PC-9 (cell line): ENCODE results near the gene PPP1R15A. TPM values are rescaled to one million over a fixed set of nuclear protein-coding genes. Genes with fewer than 3 reads are reported as not detected.

Experiments
- BruUV-seq: library from RNA; stranded (reverse); fragments of 400-500 nt; replicated peaks from 2 replicates; lab custom pipeline; 2021; lab: Mats Ljungman, UMichigan
- CTCF ChIA-PET: fragments of 300-600 bp; sonication (Branson Sonifier 250); formaldehyde crosslinking; loops from one replicate; lab custom pipeline; 2022; ENCODE audit warnings: antibody characterized with exemption; lab: Charles Lee
- POLR2A ChIA-PET: fragments of 300-600 bp; sonication (Branson Sonifier 250); formaldehyde crosslinking; loops from one replicate; lab custom pipeline; 2022; ENCODE audit warnings: antibody characterized with exemption; ENCODE audit not compliant: unreplicated experiment; lab: Charles Lee
- DNase-seq, 2 experiments: peaks; one replicate each; pipeline versions ENCODE4 v3.0.0 to v3.0.0-alpha.2; 2015 to 2022; ENCODE audit warnings: mixed read lengths in 1 of 2
- H2AFZ ChIP-seq: fragments of 200-600 bp; sonication (generic); 2 replicates; pipeline ENCODE4 v1.8.1; 2017; ENCODE audit warnings: antibody characterized with exemption
- H3F3A ChIP-seq: fragments of 200-600 bp; sonication (generic); 2 replicates; pipeline ENCODE4 v1.8.1; 2017; ENCODE audit warnings: antibody characterized with exemption, mild to moderate bottlenecking, low read depth; ENCODE audit not compliant: insufficient read depth
- H3K27ac ChIP-seq: fragments of 200-600 bp; sonication (generic); 2 replicates; pipeline ENCODE4 v1.6.1; 2016; ENCODE audit warnings: mixed run types
- H3K27me3 ChIP-seq: fragments of 200-600 bp; sonication (generic); 2 replicates; pipeline ENCODE4 v1.6.1; 2016; ENCODE audit warnings: low read depth, mixed run types; ENCODE audit not compliant: insufficient read depth
- H3K36me3 ChIP-seq: fragments of 200-600 bp; sonication (generic); 2 replicates; pipeline ENCODE4 v1.6.1; 2016; ENCODE audit warnings: low read depth, mixed run types
- H3K4me1 ChIP-seq: fragments of 200-600 bp; sonication (generic); replicated peaks from 2 replicates; pipeline ENCODE4 v1.6.1; 2016; ENCODE audit warnings: mixed run types; ENCODE audit not compliant: insufficient read depth
- H3K4me2 ChIP-seq: fragments of 200-600 bp; sonication (generic); 2 replicates; pipeline ENCODE4 v1.6.1; 2017; ENCODE audit warnings: mixed run types
- H3K4me3 ChIP-seq: fragments of 200-600 bp; sonication (generic); 2 replicates; pipeline ENCODE4 v1.6.1; 2016; ENCODE audit warnings: mixed run types
- H3K79me2 ChIP-seq: fragments of 200-600 bp; sonication (generic); 2 replicates; pipeline ENCODE4 v1.6.1; 2017; ENCODE audit warnings: low read depth, mixed run types
- H3K9me2 ChIP-seq: fragments of 200-600 bp; sonication (generic); 2 replicates; pipeline ENCODE4 v1.8.1; 2017; ENCODE audit warnings: mild to moderate bottlenecking; ENCODE audit not compliant: insufficient read depth
- H3K9me3 ChIP-seq: fragments of 200-600 bp; sonication (generic); 2 replicates; pipeline ENCODE4 v1.8.1; 2016; ENCODE audit warnings: low read depth; ENCODE audit not compliant: insufficient read depth
- H4K20me1 ChIP-seq: fragments of 200-600 bp; sonication (generic); 2 replicates; pipeline ENCODE4 v1.8.1; 2017; ENCODE audit not compliant: insufficient read depth
- EZH2 ChIP-seq: fragments of 200-600 bp; sonication (generic); IDR thresholded peaks from 2 replicates; pipeline ENCODE4 v1.8.0; 2017; ENCODE audit warnings: antibody characterized with exemption, low read depth
- intact Hi-C: fragments of 100-400 bp; cut with micrococcal nuclease; formaldehyde crosslinking; loops from one replicate; pipeline ENCODE4 v1.10.0; 2022; ENCODE audit not compliant: unreplicated experiment
- total RNA-seq: library from RNA; stranded (reverse); gene quantifications from 2 replicates; pipeline ENCODE4 v1.2.3, GENCODE V29; 2021
- TF ChIP-seq, protein P1 (sequence below): fragments of 200-600 bp; sonication (generic); conservative IDR thresholded peaks from 2 replicates; pipeline ENCODE4 v1.6.1; 2017; ENCODE audit warnings: mixed run types, antibody characterized with exemption, mild to moderate bottlenecking, moderate library complexity

Gene PPP1R15A
- total RNA-seq, 1 experiment from 2014 or later: 49.5 TPM

DNA sequence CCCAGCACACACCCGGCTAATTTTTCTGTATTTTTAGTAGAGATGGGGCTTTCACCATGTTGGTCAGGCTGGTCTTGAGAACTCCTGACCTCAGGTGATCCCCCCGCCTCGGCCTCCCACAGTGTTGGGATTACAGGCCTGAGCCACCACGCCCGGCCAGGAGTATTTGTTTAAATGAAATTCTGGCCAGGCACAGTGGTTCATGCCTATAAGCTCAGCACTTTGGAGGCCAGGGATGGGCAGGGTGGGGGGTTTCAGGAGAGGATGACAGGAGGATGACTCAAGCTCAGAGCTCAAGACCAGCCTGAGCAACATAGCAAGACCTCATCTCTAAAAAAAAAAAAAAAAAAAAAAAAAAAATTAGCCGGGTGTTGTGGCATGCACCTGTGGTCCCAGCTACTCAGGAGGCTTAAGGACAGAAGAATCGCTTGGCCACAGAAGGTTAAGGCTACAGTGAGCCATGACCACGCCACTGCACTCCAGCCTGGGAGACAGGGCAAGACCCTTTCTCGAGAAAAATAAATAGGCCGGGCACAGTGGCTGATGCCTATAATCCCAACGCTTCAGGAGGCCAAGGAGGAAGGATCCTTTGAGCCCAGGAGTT, 53.1 kb downstream of the PPP1R15A start:
- POLR2A ChIA-PET: interaction anchor here (0.6 to 0.7 kb wide), 4 partner anchors 29 to 137 kb away, joined by 3 to 6 read pairs (median 3); no protein-coding TSS in a partner anchor
- DNase-seq: no peak
- Histone ChIP-seq H3K4me3 (no peak overlapping the region), H3K27ac (no peak overlapping the region), H3K79me2 (no peaks in the 10 kb centered on the region), H3K9me2 (no peaks in the 10 kb centered on the region), H3K4me2 (no peak overlapping the region), H2AFZ (no peak overlapping the region), H3K27me3 (no peaks in the 10 kb centered on the region), H4K20me1 (no peaks in the 10 kb centered on the region), H3K36me3 (no peaks in the 10 kb centered on the region), H3F3A (peaks cover 19% of the 10 kb centered on the region; the same call in 1 of the 2 replicates), H3K4me1 (no peaks in the 10 kb centered on the region), H3K9me3 (no peaks in the 10 kb centered on the region)
- CTCF ChIA-PET: no interaction called here
- TF ChIP-seq, protein P1, sequence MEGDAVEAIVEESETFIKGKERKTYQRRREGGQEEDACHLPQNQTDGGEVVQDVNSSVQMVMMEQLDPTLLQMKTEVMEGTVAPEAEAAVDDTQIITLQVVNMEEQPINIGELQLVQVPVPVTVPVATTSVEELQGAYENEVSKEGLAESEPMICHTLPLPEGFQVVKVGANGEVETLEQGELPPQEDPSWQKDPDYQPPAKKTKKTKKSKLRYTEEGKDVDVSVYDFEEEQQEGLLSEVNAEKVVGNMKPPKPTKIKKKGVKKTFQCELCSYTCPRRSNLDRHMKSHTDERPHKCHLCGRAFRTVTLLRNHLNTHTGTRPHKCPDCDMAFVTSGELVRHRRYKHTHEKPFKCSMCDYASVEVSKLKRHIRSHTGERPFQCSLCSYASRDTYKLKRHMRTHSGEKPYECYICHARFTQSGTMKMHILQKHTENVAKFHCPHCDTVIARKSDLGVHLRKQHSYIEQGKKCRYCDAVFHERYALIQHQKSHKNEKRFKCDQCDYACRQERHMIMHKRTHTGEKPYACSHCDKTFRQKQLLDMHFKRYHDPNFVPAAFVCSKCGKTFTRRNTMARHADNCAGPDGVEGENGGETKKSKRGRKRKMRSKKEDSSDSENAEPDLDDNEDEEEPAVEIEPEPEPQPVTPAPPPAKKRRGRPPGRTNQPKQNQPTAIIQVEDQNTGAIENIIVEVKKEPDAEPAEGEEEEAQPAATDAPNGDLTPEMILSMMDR: no peak
- TF ChIP-seq EZH2: no peak
- intact Hi-C loops: no loop called here
- no TSS peak for BruUV-seq

Other genes with a start within 250 kb of the PPP1R15A start
- gene DBP, start 235.0 kb upstream of the PPP1R15A start, total RNA-seq: 48.2 and 48.6 TPM in 2 replicates
- 11.0 and 12.2 TPM in 2 replicates for gene CA11, start 226.2 kb upstream of the PPP1R15A start, total RNA-seq
- gene NTN5, start 199.4 kb upstream of the PPP1R15A start, total RNA-seq: 2.9 and 7.4 TPM in 2 replicates
- gene FUT2, start 176.4 kb upstream of the PPP1R15A start, total RNA-seq: 8.7 and 9.6 TPM in 2 replicates
- gene MAMSTR, start 152.7 kb upstream of the PPP1R15A start, total RNA-seq: 2.6 and 3.9 TPM in 2 replicates
- 1.3 and 1.4 TPM in 2 replicates for gene RASIP1, start 131.8 kb upstream of the PPP1R15A start, total RNA-seq
- gene IZUMO1, start 125.5 kb upstream of the PPP1R15A start, total RNA-seq: 2.2 and 3.0 TPM in 2 replicates
- gene FUT1, start 119.8 kb upstream of the PPP1R15A start, total RNA-seq: 7.9 and 9.6 TPM in 2 replicates
- 0.41 and 0.78 TPM in 2 replicates for gene FGF21, start 116.9 kb upstream of the PPP1R15A start, total RNA-seq
- gene BCAT2, start 61.4 kb upstream of the PPP1R15A start, total RNA-seq: 69.7 and 70.5 TPM in 2 replicates
- gene HSD17B14, start 35.9 kb upstream of the PPP1R15A start, total RNA-seq: 20.7 and 33.6 TPM in 2 replicates
- gene PLEKHA4, start 3.8 kb upstream of the PPP1R15A start, total RNA-seq: 0.79 and 1.8 TPM in 2 replicates
- not detected in 2 replicates for gene TULP2, start 26.3 kb downstream of the PPP1R15A start, total RNA-seq
- gene NUCB1, start 27.9 kb downstream of the PPP1R15A start, total RNA-seq: 185 and 216 TPM in 2 replicates
- gene DHDH, start 61.3 kb downstream of the PPP1R15A start, total RNA-seq: 2.0 and 2.4 TPM in 2 replicates
- gene BAX, start 82.5 kb downstream of the PPP1R15A start, total RNA-seq: 140 and 198 TPM in 2 replicates
- gene FTL, start 92.9 kb downstream of the PPP1R15A start, total RNA-seq: 3,402 and 3,822 TPM in 2 replicates
- gene GYS1, start 120.9 kb downstream of the PPP1R15A start, total RNA-seq: 47.5 and 54.2 TPM in 2 replicates
- 175 and 179 TPM in 2 replicates for gene RUVBL2, start 121.5 kb downstream of the PPP1R15A start, total RNA-seq
- gene LHB, start 144.7 kb downstream of the PPP1R15A start, total RNA-seq: 1.6 and 3.5 TPM in 2 replicates
- not detected in 2 replicates for gene CGB3, start 151.9 kb downstream of the PPP1R15A start, total RNA-seq
- not detected in 2 replicates for gene CGB2, start 159.5 kb downstream of the PPP1R15A start, total RNA-seq
- 0.83 TPM in 1 of 2 replicates, not detected in the other for gene CGB1, start 164.5 kb downstream of the PPP1R15A start, total RNA-seq
- gene CGB5, start 171.4 kb downstream of the PPP1R15A start, total RNA-seq: 1.1 and 1.9 TPM in 2 replicates
- gene CGB8, start 176.7 kb downstream of the PPP1R15A start, total RNA-seq: 1.0 and 5.3 TPM in 2 replicates
- gene CGB7, start 185.3 kb downstream of the PPP1R15A start, total RNA-seq: 4.8 and 6.8 TPM in 2 replicates
- gene NTF4, start 192.4 kb downstream of the PPP1R15A start, total RNA-seq: 14.0 and 18.6 TPM in 2 replicates
- gene KCNA7, start 200.3 kb downstream of the PPP1R15A start, total RNA-seq: not detected in 2 replicates
- 151 and 199 TPM in 2 replicates for gene SNRNP70, start 213.0 kb downstream of the PPP1R15A start, total RNA-seq
- 6.5 and 7.0 TPM in 2 replicates for gene LIN7B, start 241.9 kb downstream of the PPP1R15A start, total RNA-seq
- 1.5 and 3.0 TPM in 2 replicates for gene C19orf73, start 246.7 kb downstream of the PPP1R15A start, total RNA-seq
- gene PPFIA3, start 247.1 kb downstream of the PPP1R15A start, total RNA-seq: 8.3 and 10.1 TPM in 2 replicates